HepG2 (cell line): ENCODE measurements around the gene RTCA. TPM values are rescaled to one million over a fixed set of nuclear protein-coding genes. Genes with fewer than 3 reads are reported as not detected.

ENCODE experiments used
- ATAC-seq: fragments of 200-7000 bp; cut with Tn5 transposase; 3 replicates; pipeline ENCODE4 v1.9.1; 2020; ENCODE audit warnings: mild to moderate bottlenecking, moderate library complexity
- BruUV-seq: library from RNA; stranded (reverse); fragments of 400-500 nt; replicated peaks from 2 replicates; lab custom pipeline; 2021; lab: Mats Ljungman, UMichigan
- CTCF ChIA-PET: fragments of 300-600 bp; formaldehyde crosslinking; extraction: SDS; loops from one replicate; lab custom pipeline; 2021; ENCODE audit warnings: low total read pairs, inconsistent platforms, low intra/inter-chr PET ratio; lab: Yijun Ruan, JAX
- POLR2A ChIA-PET: fragments of 350-600 bp; sonication (Branson Sonifier 250); formaldehyde crosslinking; loops from one replicate; lab custom pipeline; 2020; ENCODE audit warnings: antibody characterized with exemption, inconsistent platforms; lab: Yijun Ruan, JAX
- DNase-seq: peaks from one replicate; pipeline ENCODE4 v3.0.0-alpha.2; 2015; ENCODE audit warnings: low spot score
- FAIRE-seq: peaks from 3 replicates; lab custom pipeline; 2011; peaks lifted over from hg19 to GRCh38; lab: Jason Lieb, UNC
- H2AFZ ChIP-seq: one replicate; pipeline ENCODE4 v1.6.1; 2011; ENCODE audit warnings: low read length, inconsistent platforms
- H3K27ac ChIP-seq: fragments of 300-600 bp; 3 replicates; pipeline ENCODE4 v1.8.0; 2011; ENCODE audit warnings: mixed run types, mild to moderate bottlenecking, mixed read lengths, low read length, inconsistent platforms; ENCODE audit not compliant: insufficient read depth; ENCODE audit errors: extremely low read length
- H3K27me3 ChIP-seq, 2 experiments: fragments of 200-600 bp in 1 of 2; 2 replicates in 1 of 2; 3 replicates in 1 of 2; pipeline versions ENCODE4 v1.6.0 to v1.8.0; 2011; ENCODE audit warnings: low read length in 2 of 2, mild to moderate bottlenecking in 2 of 2, moderate library complexity in 2 of 2, inconsistent platforms in 1 of 2; ENCODE audit not compliant: insufficient read depth in 2 of 2, control insufficient read depth in 1 of 2
- H3K36me3 ChIP-seq, 2 experiments: fragments of 200-600 bp in 1 of 2; replicated peaks in 1 of 2; 2 replicates in 1 of 2; 3 replicates in 1 of 2; pipeline versions ENCODE4 v1.5.1 to v1.8.0; 2011; ENCODE audit warnings: low read length in 2 of 2, inconsistent platforms in 1 of 2; ENCODE audit not compliant: insufficient read depth in 2 of 2, control insufficient read depth in 1 of 2
- H3K4me1 ChIP-seq: 2 replicates; pipeline ENCODE4 v1.5.1; 2012; ENCODE audit warnings: low read length, inconsistent platforms; ENCODE audit not compliant: insufficient read depth
- H3K4me2 ChIP-seq: 2 replicates; pipeline ENCODE4 v1.6.0; 2011; ENCODE audit warnings: low read depth, low read length, inconsistent platforms
- H3K4me3 ChIP-seq, 3 experiments: fragments of 200-600 bp in 1 of 3; sonication (generic), shearing (Covaris generic) in 1 of 3; replicated peaks in 1 of 3; 2 replicates each; pipeline ENCODE4 v1.5.1; 2011 to 2016; ENCODE audit warnings: low read length in 3 of 3, inconsistent platforms in 2 of 3, low read depth in 2 of 3, mild to moderate bottlenecking in 2 of 3, control low read depth in 1 of 3, mixed read lengths in 1 of 3; ENCODE audit not compliant: insufficient read depth in 1 of 3
- H3K79me2 ChIP-seq: one replicate; pipeline ENCODE4 v1.6.1; 2011; ENCODE audit warnings: low read length, inconsistent platforms; ENCODE audit not compliant: insufficient read depth
- H3K9ac ChIP-seq: 2 replicates; pipeline ENCODE4 v1.6.0; 2011; ENCODE audit warnings: mild to moderate bottlenecking, low read depth, low read length, inconsistent platforms; ENCODE audit not compliant: insufficient read depth
- H3K9me3 ChIP-seq: 2 replicates; pipeline ENCODE4 v1.5.1; 2012; ENCODE audit warnings: mild to moderate bottlenecking, low read length
- H4K20me1 ChIP-seq: 2 replicates; pipeline ENCODE4 v1.6.0; 2011; ENCODE audit warnings: inconsistent platforms, mild to moderate bottlenecking, low read length, moderate library complexity; ENCODE audit not compliant: insufficient read depth
- GLI4 ChIP-seq: sonication (generic); formaldehyde crosslinking; IDR thresholded peaks from 2 replicates; pipeline ENCODE4 v1.5.1; 2020; ENCODE audit warnings: missing genetic modification reagents, mild to moderate bottlenecking, moderate library complexity, borderline replicate concordance
- JUND ChIP-seq: sonication (generic); formaldehyde crosslinking; IDR thresholded peaks from 2 replicates; pipeline ENCODE4 v1.8.0; 2022; ENCODE audit warnings: mild to moderate bottlenecking, missing genetic modification reagents
- KLF6 ChIP-seq: IDR thresholded peaks from 2 replicates; pipeline ENCODE4 v1.8.0; 2016; ENCODE audit warnings: missing biosample characterization, missing genetic modification reagents
- NCOA2 ChIP-seq: sonication (generic); formaldehyde crosslinking; IDR thresholded peaks from 2 replicates; pipeline ENCODE4 v1.8.0; 2022; ENCODE audit warnings: inconsistent platforms
- SALL2 ChIP-seq: sonication (generic); formaldehyde crosslinking; IDR thresholded peaks from 2 replicates; pipeline ENCODE4 v1.8.1; 2023; ENCODE audit warnings: mild to moderate bottlenecking, missing genetic modification reagents, inconsistent platforms
- TCF7L2 ChIP-seq: IDR thresholded peaks from 2 replicates; pipeline ENCODE4 v1.6.1; 2011; ENCODE audit warnings: mild to moderate bottlenecking, low read depth, low read length, moderate library complexity
- YY1 ChIP-seq: IDR thresholded peaks from 2 replicates; pipeline ENCODE4 v1.6.1; 2011; ENCODE audit warnings: low read length, low read depth, moderate library complexity, mild to moderate bottlenecking; ENCODE audit not compliant: insufficient read depth, insufficient replicate concordance
- ZC3H13 ChIP-seq: sonication (generic); formaldehyde crosslinking; IDR thresholded peaks from 2 replicates; pipeline ENCODE4 v1.8.1; 2023; ENCODE audit warnings: mild to moderate bottlenecking, missing genetic modification reagents, moderate library complexity
- ZIK1 ChIP-seq: sonication (generic); formaldehyde crosslinking; IDR thresholded peaks from 2 replicates; pipeline ENCODE4 v1.5.0; 2020; ENCODE audit warnings: mild to moderate bottlenecking, low read depth, missing genetic modification reagents, borderline replicate concordance
- ZNF121 ChIP-seq: sonication (generic); formaldehyde crosslinking; IDR thresholded peaks from 2 replicates; pipeline ENCODE4 v1.5.0; 2020; ENCODE audit warnings: mild to moderate bottlenecking, missing genetic modification reagents
- ZNF282 ChIP-seq: fragments of 450-650 bp; IDR thresholded peaks from 2 replicates; pipeline ENCODE4 v1.6.1; 2018; ENCODE audit not compliant: partially characterized antibody
- ZNF317 ChIP-seq: sonication (generic); formaldehyde crosslinking; IDR thresholded peaks from 2 replicates; pipeline ENCODE4 v1.5.0; 2020; ENCODE audit warnings: mild to moderate bottlenecking, missing genetic modification reagents
- ZNF468 ChIP-seq: sonication (generic); formaldehyde crosslinking; IDR thresholded peaks from 2 replicates; pipeline ENCODE4 v1.8.0; 2022; ENCODE audit warnings: mild to moderate bottlenecking, moderate library complexity, missing genetic modification reagents
- WGBS: methylation state at CpG from one replicate; pipeline ENCODE4 v1.1.6; 2017; ENCODE audit warnings: low lambda C conversion rate; 5-methylcytosine and 5-hydroxymethylcytosine counted together
- in situ Hi-C: cut with HindIII; loops from 2 replicates; pipeline ENCODE4 v1.10.0; 2017; ENCODE audit warnings: low pct_unique_long_range_greater_than_20kb; ENCODE audit not compliant: extremely low pct_ligation_motif_present
- intact Hi-C: fragments of 100-400 bp; cut with micrococcal nuclease; formaldehyde crosslinking; loops from one replicate; pipeline ENCODE4 v1.10.0; 2022; ENCODE audit not compliant: unreplicated experiment
- polyA plus RNA-seq, 8 experiments: library from polyadenylated mRNA; depleted of rRNA in 3 of 8; stranded (reverse) in 7 of 8; unstranded in 1 of 8; fragments of >200 nt; fragmentation: Illumina TruSeq in 4 of 8; extraction: Trizol in 4 of 8; gene quantifications; 2 replicates each; pipeline versions ENCODE4 v1.2.1 to v1.2.3, GENCODE V29; 2011 to 2016; ENCODE audit warnings: low read depth in 4 of 8, missing spikeins in 1 of 8, mixed read lengths in 1 of 8; ENCODE audit not compliant: insufficient read depth in 1 of 8
- total RNA-seq, 5 experiments: library from RNA; depleted of rRNA; stranded (reverse); fragments of >200 nt; fragmentation: Illumina TruSeq; extraction: Trizol; gene quantifications; 2 replicates each; pipeline ENCODE4 v1.2.3, GENCODE V29; 2016; ENCODE audit warnings: low read depth in 1 of 5
- TF ChIP-seq, protein P1 (sequence below): sonication (generic); formaldehyde crosslinking; IDR thresholded peaks from 2 replicates; pipeline ENCODE4 v1.4.0; 2020; ENCODE audit warnings: mild to moderate bottlenecking, missing genetic modification reagents

Gene RTCA
- total and polyA plus RNA-seq, 2 of the 13 experiments (the other 11 are each of a cell fraction or from before 2014, with no cell fraction given) = 22.7 to 31.0 TPM

DNA sequence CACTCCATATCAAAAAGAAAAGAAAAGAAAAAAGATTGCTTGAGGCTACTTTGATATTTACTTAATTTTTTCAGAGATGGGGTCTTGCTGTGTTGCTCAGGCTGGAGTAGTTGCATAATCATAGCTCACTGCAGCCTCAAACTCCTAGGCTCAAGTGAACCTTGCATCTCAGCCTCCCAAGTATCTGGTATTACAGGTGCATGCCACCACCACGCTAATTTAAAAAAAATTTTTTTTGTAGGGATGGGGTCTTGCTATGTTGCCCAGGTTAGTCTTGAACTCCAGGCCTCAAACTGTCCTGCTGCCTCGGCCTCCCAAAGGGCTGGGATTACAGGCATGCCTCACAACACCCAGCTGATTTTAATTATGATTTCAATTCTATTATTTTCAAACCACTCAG, 38.2 kb downstream of the RTCA start:
- ChIA-PET POLR2A (no interaction called here), CTCF (no interaction called here)
- Histone ChIP-seq H3K9me3 (no peaks in the 10 kb centered on the region), H2AFZ (no peak overlapping the region), H3K79me2 (no peaks in the 10 kb centered on the region), H3K9ac (no peak overlapping the region), H3K36me3 (no peaks in the 10 kb centered on the region), H4K20me1 (no peaks in the 10 kb centered on the region), H3K4me2 (no peak overlapping the region), H3K4me3 (no peak overlapping the region), H3K27ac (no peak overlapping the region), H3K4me1 (peaks cover 17% of the 10 kb centered on the region), H3K27me3 (no peaks in the 10 kb centered on the region)
- no TSS peak for BruUV-seq
- no peak for ATAC-seq
- 0% methylated on average over 2 of the region's 2 CpGs for WGBS
- no peak for FAIRE-seq
- no peak for TF ChIP-seq NCOA2
- peak; percentile 52; the same call in 1 of the 2 replicates for TF ChIP-seq ZNF121 (CRISPR knock-in tag)
- TF ChIP-seq YY1 = no peak
- no peak for TF ChIP-seq SALL2 (CRISPR knock-in tag)
- DNase-seq = no peak
- in situ Hi-C loops = no loop called here
- intact Hi-C loops = no loop called here

DNA sequence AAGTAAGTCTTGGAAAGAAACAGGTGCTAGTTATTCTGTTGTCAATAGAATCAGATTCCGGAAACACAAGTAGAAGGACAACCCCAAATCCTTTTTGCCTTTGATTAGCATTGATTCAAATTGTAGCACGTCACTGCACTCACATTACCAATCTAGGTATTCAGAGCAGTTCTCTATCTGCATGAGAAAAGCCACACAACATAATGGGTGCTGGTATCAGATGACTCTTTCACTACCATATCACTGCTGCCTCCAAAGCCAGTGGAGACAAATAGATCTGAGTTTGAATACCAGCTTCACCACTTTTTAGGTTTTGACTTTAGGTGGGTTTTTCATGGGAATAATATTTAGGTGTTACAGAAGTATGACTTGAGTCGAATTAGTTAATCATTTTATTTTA, 38.9 kb downstream of the RTCA start:
- ATAC-seq (no peak), FAIRE-seq (no peak), DNase-seq (no peak)
- ChIA-PET POLR2A (no interaction called here), CTCF (no interaction called here)
- H3K4me2 ChIP-seq = no peak overlapping the region
- H3K27ac ChIP-seq = no peak overlapping the region
- H3K4me3 ChIP-seq = no peak overlapping the region
- H4K20me1 ChIP-seq = no peaks in the 10 kb centered on the region
- WGBS = 47% methylated on average over 3 of the region's 3 CpGs
- BruUV-seq = no TSS peak
- intact Hi-C loops = no loop called here
- no peaks in the 10 kb centered on the region for H3K27me3 ChIP-seq
- H3K79me2 ChIP-seq = no peaks in the 10 kb centered on the region
- H3K36me3 ChIP-seq = no peaks in the 10 kb centered on the region
- no peaks in the 10 kb centered on the region for H3K9me3 ChIP-seq
- H2AFZ ChIP-seq = no peak overlapping the region
- peaks cover 17% of the 10 kb centered on the region for H3K4me1 ChIP-seq
- no peak overlapping the region for H3K9ac ChIP-seq
- in situ Hi-C loops = no loop called here
- TF ChIP-seq KLF6 (CRISPR knock-in tag) (no peak), ZIK1 (CRISPR knock-in tag) (no peak), JUND (CRISPR knock-in tag) (no peak), GLI4 (CRISPR knock-in tag) (no peak), ZNF468 (CRISPR knock-in tag) (no peak), ZNF282 (no peak), ZC3H13 (CRISPR knock-in tag) (no peak), TCF7L2 (no peak), ZNF317 (CRISPR knock-in tag) (no peak)
- TF ChIP-seq, protein P1, sequence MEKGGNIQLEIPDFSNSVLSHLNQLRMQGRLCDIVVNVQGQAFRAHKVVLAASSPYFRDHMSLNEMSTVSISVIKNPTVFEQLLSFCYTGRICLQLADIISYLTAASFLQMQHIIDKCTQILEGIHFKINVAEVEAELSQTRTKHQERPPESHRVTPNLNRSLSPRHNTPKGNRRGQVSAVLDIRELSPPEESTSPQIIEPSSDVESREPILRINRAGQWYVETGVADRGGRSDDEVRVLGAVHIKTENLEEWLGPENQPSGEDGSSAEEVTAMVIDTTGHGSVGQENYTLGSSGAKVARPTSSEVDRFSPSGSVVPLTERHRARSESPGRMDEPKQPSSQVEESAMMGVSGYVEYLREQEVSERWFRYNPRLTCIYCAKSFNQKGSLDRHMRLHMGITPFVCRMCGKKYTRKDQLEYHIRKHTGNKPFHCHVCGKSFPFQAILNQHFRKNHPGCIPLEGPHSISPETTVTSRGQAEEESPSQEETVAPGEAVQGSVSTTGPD (CRISPR knock-in tag) = no peak
